Hematopoietic multipotent progenitor cell treated with erythropoietin and hydrocortisone succinate and interleukin-3 and kit ligand, for 17 days (in vitro differentiated cells): Measurements from ENCODE around the gene YBX1.
A peak's percentile ranks its signal among the peaks of the same experiment; 100 is the strongest.
"Not testable (repeated sequence)": the region's sequence is repeated elsewhere in the genome, so short reads cannot be mapped to it uniquely, and the experiment has no call there.

Experiments
- DNase-seq: peaks from one replicate; pipeline ENCODE4 v3.0.0-alpha.2; 2015; ENCODE audit warnings: low spot score

The YBX1 gene

DNA sequence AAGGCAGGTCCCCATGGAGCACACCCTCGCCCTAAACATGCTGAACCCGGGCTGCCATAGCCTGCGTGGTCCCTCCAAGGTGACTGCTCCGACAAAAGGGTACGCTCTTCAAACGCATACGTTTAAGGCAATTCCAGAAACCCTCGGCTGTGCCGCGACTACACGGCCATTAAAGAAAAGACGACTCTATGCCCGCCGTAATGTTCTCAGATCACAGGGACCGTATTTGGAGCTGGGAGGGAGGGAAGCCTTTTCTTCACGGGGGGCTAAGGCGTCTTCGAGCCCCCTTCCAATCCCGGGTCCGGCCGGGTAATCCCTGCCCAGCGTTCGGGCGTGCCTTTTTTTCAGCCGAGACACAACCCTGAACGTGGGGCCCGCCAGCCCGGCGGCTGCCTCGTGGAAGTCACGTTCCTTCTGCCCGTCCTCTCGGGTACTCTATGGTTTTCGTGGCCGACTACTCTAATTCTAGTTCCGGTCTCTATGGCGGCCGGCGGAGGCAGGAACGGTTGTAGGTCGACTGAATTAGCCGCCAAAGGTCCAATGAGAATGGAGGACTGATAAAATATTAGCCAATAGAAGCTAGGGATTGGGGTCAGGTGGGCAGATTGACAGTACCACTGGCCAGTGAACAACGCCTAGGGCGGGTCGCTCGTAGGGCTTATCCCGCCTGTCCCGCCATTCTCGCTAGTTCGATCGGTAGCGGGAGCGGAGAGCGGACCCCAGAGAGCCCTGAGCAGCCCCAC is at the start of gene YBX1:
Gene YBX1 (plus strand): TSS at position 678 of the 743 bp plus-strand sequence. CDS start 148 bp downstream, outside the sequence.
- DNase-seq: peak; percentile 98

- no peak for DNase-seq
These were observed 43.1 kb upstream of the YBX1 start for GRCh38 chr1:42639116-42639515.

GRCh38 chr1:42646056-42646455 is 36.2 kb upstream of the YBX1 start:
- no peak for DNase-seq

DNA sequence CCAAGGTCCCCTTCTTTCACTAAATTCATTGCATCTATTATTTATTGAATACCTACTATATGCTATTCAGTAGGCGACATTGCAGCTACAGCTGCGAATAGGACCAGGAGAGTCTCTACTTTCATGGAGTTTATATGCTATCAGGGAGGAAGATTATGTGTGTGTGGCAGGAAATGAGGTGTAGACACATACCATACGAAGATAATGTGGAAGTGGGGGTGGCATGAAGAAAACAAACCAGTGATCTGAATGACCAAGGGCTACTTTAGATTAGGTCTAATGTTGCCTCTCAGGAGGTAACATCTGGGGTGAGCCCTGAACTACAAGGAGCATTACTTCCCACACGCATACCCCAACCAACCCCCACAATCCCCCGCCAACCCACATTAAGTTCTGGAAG is 25.0 kb upstream of the YBX1 start:
- no peak for DNase-seq

DNA sequence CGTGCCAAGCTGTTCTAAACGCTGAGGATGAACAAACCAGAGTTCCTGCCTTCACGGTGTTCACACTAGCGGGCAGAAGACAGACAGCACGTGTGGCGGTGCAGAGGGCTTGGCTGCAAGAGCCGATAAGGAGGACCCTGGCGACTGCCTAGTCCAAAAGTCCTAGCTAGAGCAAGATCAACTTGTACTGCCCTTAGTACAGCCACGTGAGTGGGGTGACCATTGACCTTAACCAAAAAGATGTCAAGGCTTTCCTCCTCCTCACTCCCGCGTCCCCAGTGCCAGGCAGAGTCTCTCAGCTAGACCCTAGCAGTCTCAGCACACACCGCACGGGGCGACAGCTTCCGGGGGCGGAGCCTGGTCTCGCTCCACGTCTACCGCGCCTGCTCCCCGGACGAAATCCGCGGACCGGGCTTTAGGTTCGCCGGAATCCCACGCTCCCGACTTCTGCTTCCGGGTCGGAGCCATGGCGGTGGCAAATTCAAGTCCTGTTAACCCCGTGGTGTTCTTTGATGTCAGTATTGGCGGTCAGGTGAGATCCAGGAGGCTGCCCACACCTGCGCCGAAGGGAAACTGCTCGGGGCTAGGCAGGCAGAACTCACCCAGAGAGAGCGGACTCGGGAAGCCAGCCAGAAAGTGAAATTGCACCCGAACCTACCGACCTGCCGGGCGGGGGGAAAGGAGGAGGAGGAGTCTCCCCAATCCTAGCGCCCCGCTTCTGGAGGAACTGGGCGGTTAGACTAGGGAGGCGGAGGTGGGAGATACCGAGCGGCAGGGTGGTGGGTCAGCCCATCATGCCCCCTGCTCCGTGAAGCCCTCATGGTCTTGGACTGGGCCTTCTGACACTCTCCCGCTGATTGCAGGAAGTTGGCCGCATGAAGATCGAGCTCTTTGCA is 24.0 kb upstream of the YBX1 start, which contains the start of gene PPIH:
Gene PPIH (plus strand): TSS at position 443 of the 896 bp plus-strand sequence. CDS start 24 bp downstream, at position 467.
- peak; percentile 86 for DNase-seq

DNA sequence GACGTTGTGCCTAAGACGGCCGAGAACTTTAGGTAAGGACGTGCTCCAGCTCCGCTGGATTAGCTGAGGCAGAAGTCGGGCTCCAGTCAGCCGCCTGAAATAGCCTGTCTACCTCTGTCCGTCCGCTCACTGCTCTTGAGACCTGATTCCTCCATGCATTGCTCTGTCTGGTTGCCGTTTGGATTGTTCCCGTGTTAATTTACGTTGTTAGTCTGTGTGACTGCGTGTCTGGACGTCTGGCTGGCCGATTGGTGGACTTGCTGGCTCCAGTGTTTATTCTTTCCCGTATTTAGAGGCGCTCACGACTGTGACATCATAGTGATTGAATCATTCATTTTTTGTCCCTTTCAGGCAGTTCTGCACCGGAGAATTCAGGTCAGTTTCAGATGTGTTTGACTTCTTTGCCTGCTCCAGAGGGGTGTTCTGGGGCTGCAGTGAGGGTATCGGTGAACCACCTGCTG is 23.3 kb upstream of the YBX1 start:
- DNase-seq: no peak

DNA sequence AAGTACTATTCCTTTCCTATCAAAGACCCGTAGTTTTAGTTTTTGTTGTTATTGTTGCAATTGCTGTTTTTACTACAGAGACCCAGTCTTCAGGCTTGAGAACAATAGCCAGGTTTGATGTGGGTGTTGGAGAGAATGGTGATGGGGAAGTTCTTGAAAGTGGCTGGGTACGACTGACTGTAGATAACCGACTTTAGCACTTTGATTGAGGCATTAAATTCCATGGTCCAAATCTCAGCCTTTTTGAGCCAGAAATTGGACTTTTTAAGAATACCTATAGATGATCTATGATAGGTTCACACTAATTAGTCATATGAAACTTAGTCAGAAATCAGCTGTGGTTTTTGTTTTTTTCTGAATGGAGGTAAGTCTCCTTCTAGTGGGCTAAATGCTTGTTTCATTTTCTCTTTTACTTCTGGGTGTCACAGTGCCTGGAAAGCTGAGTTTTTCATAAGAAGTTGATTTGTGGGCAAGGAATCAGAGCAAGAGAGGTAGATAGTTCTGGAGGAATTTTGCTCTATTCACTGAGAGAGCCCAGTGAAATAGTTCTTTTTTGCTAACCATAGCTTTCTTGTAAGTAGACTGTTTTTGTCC is 21.2 kb upstream of the YBX1 start:
- DNase-seq: no peak

- DNase-seq: no peak
These were observed 12.3 kb upstream of the YBX1 start for GRCh38 chr1:42669936-42670335.

GRCh38 chr1:42670425-42670824 is 11.8 kb upstream of the YBX1 start:
- no peak for DNase-seq

DNA sequence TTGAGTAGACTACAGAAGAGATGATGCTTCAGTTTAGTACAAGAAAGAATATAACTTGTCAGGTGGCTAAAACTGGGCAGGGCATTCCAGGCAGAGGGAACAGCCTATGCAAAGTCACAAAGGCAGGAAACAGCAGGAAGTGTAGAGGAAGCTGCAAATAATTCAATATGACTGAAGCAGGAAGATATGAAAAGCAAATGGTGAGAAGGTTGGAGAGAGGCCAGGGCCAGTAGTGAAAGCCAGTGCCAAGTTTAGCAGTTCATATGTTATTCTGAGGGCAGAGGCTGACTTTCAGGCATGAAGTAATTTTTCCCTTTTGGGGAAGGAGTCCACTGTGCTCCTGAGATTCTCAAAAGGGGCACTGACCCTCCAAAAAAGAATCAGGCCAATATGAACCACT is 8.0 kb upstream of the YBX1 start:
- no peak for DNase-seq

GRCh38 chr1:42674682-42675081 is 7.5 kb upstream of the YBX1 start:
- no peak for DNase-seq

DNA sequence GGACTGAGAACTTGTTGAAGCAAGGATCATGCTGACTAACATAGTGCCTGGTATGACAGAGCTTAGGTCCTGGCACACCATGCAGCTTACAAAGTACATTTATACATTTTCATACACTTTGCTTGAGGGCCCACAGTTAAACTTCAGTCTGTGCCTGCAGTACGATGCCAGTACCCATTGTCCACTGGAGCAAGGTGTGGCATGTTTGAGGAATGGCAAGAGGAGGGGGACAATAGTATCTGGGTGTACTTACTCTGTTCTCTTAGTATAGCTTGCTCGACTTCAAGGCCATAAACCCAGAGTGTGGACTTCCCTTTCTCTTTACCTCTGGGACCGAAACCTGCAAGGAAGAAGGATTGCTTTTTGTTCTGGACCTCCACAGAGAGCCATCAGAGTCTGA is 6.8 kb upstream of the YBX1 start:
- no peak for DNase-seq

GRCh38 chr1:42676534-42677087 is 5.6 kb upstream of the YBX1 start:
- DNase-seq: no peak

- no peak for DNase-seq
These were observed 2.7 kb upstream of the YBX1 start for GRCh38 chr1:42679364-42679983.

DNA sequence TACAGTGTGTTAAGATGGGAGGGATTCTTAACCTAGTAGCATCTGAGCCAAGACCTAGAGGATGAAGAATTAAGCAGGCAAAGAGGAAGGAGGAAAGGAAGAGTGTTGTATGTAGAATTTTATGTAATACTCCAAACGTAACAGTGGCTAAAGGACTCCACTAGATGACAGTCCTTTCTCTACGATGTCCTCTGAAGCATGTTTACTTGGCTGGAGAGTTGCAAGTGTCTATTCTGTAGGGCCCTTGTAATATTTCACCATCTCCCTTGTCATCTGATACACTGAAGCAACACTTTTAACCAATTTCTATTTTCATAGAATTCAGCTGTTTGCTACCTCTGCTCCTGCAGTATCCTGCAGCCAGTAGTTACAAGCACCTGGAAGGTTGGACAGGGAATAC is 2.2 kb upstream of the YBX1 start:
- no peak for DNase-seq

DNA sequence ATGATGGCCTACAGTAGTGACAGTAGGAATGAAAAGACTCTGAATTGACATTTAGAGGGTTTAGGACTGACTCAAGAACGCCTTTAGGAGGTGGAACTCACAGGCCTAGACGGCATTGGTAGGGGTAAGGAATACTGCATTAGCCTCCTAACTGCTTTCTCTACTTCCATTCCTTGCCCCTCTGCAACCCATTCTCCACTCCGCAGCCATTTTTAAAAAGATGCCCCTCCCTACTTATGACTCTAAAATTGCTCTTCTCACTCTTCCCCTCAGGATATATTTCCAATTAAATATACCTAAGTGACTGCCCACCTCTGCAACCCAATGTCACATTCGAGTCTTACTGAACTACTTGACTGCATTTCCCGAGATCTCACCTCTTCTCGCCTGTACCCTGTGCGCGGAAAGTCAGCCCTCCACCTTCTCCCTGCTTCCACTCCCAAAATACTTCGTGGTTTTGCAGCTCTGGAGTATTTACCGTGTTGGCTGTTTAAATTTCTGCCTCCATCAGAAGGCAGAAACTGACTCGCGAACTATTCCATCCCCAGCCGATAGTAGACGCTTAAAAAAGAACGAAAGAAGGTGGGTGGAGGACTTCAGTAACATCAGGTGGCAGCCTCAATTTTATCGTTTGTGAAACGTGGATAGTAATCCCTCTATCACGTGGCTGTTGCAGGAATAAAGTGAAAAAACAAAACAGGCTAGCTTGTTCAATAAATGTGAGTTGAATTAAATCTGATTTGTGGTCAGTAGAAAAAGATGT is 1.1 kb upstream of the YBX1 start:
- DNase-seq: peak; percentile 39

DNA sequence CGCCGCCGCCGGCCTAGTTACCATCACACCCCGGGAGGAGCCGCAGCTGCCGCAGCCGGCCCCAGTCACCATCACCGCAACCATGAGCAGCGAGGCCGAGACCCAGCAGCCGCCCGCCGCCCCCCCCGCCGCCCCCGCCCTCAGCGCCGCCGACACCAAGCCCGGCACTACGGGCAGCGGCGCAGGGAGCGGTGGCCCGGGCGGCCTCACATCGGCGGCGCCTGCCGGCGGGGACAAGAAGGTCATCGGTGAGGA is 193 bp downstream of the YBX1 start:
- DNase-seq: not testable (repeated sequence)

GRCh38 chr1:42682739-42683531 is 717 bp downstream of the YBX1 start:
- DNase-seq: peak; percentile 80

DNA sequence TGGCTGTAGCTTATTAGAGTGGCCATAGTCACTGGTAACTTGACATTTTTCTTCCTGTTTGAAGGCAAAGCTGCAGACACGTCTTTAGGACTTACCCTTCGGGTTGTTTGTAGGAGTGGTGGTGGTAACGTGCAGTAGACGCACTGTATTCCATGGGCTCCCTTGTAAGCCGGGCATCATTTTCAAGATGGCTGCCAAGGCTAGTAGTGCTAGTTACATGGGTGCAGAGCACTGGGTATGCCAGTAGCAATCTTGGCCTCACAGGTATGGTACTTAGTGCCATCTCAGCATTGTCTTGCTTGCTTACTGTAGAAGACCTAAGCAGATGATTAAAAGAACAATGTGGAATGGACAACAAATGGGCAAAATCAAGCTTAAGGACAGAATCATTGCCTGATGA is 1.9 kb downstream of the YBX1 start:
- peak; percentile 66 for DNase-seq

DNA sequence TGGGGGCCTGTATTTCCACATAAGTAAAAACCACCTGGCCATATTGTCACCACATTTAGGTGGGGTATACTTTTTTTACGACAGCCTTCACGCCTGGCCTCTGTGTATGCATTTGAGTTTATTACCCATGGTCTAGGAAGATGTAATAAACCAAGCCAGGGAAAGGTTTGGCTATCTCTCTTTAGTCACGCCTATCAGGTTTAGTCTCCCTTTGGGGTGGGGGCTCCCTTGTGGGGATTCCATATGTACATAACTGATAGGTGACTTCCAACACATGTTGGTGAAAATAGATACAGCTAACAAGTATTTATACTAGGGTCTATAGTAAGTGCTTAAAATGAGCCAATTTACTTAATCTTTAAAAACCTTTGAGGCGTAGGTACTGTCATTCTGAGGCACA is 4.2 kb downstream of the YBX1 start:
- DNase-seq: peak; percentile 74

DNA sequence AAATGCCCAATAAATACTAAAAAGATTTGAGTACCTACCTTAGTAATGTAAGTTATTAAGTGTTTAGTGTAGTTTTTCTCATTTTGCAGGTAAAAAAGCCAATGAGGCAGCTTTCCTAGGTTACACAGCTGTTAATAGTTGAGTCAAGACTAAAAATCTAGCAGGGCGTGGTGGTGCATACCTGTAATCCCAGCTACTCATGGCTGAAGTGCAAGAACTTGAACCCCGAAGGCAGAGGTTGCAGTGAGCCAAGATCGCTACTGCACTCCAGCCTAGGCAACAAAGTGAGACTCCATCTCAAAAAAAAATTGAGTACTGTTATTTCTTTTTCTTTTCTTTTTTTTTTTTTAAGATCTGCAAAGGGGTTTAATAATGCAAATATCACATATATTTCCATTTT is 7.7 kb downstream of the YBX1 start:
- no peak for DNase-seq
